Body of pancreas (tissue), 4 donors: ENCODE data around the gene TNRC6C.

Experiments used
- CTCF ChIP-seq, 7 experiments: fragments of 450-650 bp in 4 of 7; fragments of 200-600 bp in 3 of 7; sonication (generic) in 3 of 7; IDR thresholded peaks; one replicate each; pipeline ENCODE4 v1.5.1; 2016 to 2019; ENCODE audit warnings: antibody characterized with exemption in 7 of 7
- POLR2A ChIP-seq, 3 donors: fragments of 450-650 bp; IDR thresholded peaks; one replicate each; pipeline ENCODE4 v1.6.1; 2016; ENCODE audit warnings: antibody characterized with exemption in 3 of 3, mild to moderate bottlenecking in 2 of 3

DNA sequence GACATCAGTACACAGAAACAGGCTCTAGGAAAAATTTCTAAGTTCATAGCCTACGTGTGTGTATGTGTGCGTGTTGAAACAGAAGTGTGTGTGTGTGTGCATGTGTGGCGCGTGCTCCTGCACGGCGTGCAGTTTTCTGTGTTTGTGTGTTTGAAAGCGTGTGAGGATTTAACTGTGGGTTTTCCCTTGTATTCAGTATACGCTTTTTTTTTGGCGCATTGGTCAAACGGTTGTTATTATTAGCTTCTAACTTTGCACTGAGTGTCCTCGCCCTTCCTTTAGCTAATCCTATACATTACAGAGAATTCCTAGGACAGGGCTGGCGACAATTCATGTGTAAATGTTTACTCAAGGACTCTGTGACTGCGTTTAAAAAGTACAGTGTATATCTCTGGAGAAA is 147.0 kb downstream of the TNRC6C start:
- TF ChIP-seq CTCF (IDR thresholded peaks at IDR 0.05) (no peak), POLR2A (IDR thresholded peaks at IDR 0.05) (no peak)
